Measurements from ENCODE around the gene FBN1. TPM values are rescaled to one million over a fixed set of nuclear protein-coding genes. Genes with fewer than 3 reads are reported as not detected.

Gene FBN1
- total and polyA plus RNA-seq, 8 donors: 4.7 to 384 (median 42.6) TPM

GRCh38 chr15:48603123-48603500 is 42.4 kb downstream of the FBN1 start:
- Histone ChIP-seq H3K27ac (peak overlapping the region in 2 of 5 donors; percentile 5 to 68), H3K9me3 (no peaks in the 10 kb centered on the region), H3K27me3 (no peaks in the 10 kb centered on the region), H3K36me3 (peaks cover 0 to 15% (median 7%) of the 10 kb centered on the region in 4 donors), H3K4me1 (peaks cover 0 to 10% (median 4%) of the 10 kb centered on the region in 4 donors), H3K4me3 (no peak overlapping the region)
- TF ChIP-seq POLR2AphosphoS5 (IDR thresholded peaks at IDR 0.05) (no peak), POLR2A (IDR thresholded peaks at IDR 0.05) (no peak), EP300 (IDR thresholded peaks at IDR 0.05) (no peak), CTCF (IDR thresholded peaks at IDR 0.05) (no peak)
- intact Hi-C loops (cut with DNase I; ENCODE audit: low total_unique reads): no loop called here
- DNase-seq: no peak
- 75 to 79% (median 77%) methylated on average over 6 of the region's 6 CpGs for WGBS, 5 donors

GRCh38 chr15:48602358-48603122 is 43.0 kb downstream of the FBN1 start:
- WGBS, 5 donors: 57 to 77% (median 72%) methylated on average over 4 of the region's 4 CpGs
- Histone ChIP-seq H3K27ac (peak overlapping the region in 3 of 5 donors; percentile 3 to 68 (median 5)), H3K27me3 (no peaks in the 10 kb centered on the region), H3K4me1 (peaks cover 0 to 10% (median 4%) of the 10 kb centered on the region in 4 donors), H3K9me3 (no peaks in the 10 kb centered on the region), H3K36me3 (peaks cover 0 to 18% (median 7%) of the 10 kb centered on the region in 4 donors), H3K4me3 (no peak overlapping the region)
- DNase-seq: peak in 1 of 2 donors; percentile 77
- TF ChIP-seq CTCF (IDR thresholded peaks at IDR 0.05) (no peak), POLR2A (IDR thresholded peaks at IDR 0.05) (no peak), POLR2AphosphoS5 (IDR thresholded peaks at IDR 0.05) (no peak), EP300 (IDR thresholded peaks at IDR 0.05) (no peak)
- intact Hi-C loops (cut with DNase I; ENCODE audit: low total_unique reads): no loop called here

GRCh38 chr15:48601095-48601494 is 44.4 kb downstream of the FBN1 start:
- Histone ChIP-seq H3K4me3 (no peak overlapping the region), H3K36me3 (peaks cover 0 to 15% (median 4%) of the 10 kb centered on the region in 4 donors), H3K27me3 (no peaks in the 10 kb centered on the region), H3K4me1 (peaks cover 0 to 10% (median 4%) of the 10 kb centered on the region in 4 donors), H3K27ac (peak overlapping the region in 1 of 5 donors; percentile 45), H3K9me3 (no peaks in the 10 kb centered on the region)
- intact Hi-C loops (cut with DNase I; ENCODE audit: low total_unique reads): no loop called here
- DNase-seq: no peak
- 82 to 89% (median 85%) methylated on average over 4 of the region's 4 CpGs for WGBS, 5 donors
- TF ChIP-seq POLR2AphosphoS5 (IDR thresholded peaks at IDR 0.05): no peak
- TF ChIP-seq CTCF (IDR thresholded peaks at IDR 0.05): no peak
- no peak for TF ChIP-seq POLR2A (IDR thresholded peaks at IDR 0.05)
- no peak for TF ChIP-seq EP300 (IDR thresholded peaks at IDR 0.05)

GRCh38 chr15:48596841-48597240 is 48.7 kb downstream of the FBN1 start:
- WGBS, 5 donors: 85 to 90% (median 88%) methylated on average over 4 of the region's 4 CpGs
- Histone ChIP-seq H3K9me3 (no peaks in the 10 kb centered on the region), H3K27ac (no peak overlapping the region), H3K27me3 (no peaks in the 10 kb centered on the region), H3K4me1 (peaks cover 0 to 10% (median 0%) of the 10 kb centered on the region in 4 donors), H3K36me3 (peaks cover 0 to 20% (median 6%) of the 10 kb centered on the region in 4 donors), H3K4me3 (no peak overlapping the region)
- TF ChIP-seq POLR2AphosphoS5 (IDR thresholded peaks at IDR 0.05): no peak
- TF ChIP-seq EP300 (IDR thresholded peaks at IDR 0.05): no peak
- TF ChIP-seq CTCF (IDR thresholded peaks at IDR 0.05): no peak
- TF ChIP-seq POLR2A (IDR thresholded peaks at IDR 0.05): no peak
- DNase-seq: no peak
- intact Hi-C loops (cut with DNase I; ENCODE audit: low total_unique reads): no loop called here
